GM23338 (cell line): ENCODE results near the gene EIF2S3. TPM values are rescaled to one million over a fixed set of nuclear protein-coding genes. Genes with fewer than 3 reads are reported as not detected.

Source experiments
- ATAC-seq: fragments of 200-7000 bp; cut with Tn5 transposase; 3 replicates; pipeline ENCODE4 v1.9.1; 2020
- DNase-seq: peaks from one replicate; pipeline ENCODE4 v3.0.0-alpha.2; 2015; ENCODE audit warnings: low spot score
- H2AFZ ChIP-seq: fragments of 200-600 bp; sonication (generic); 2 replicates; pipeline ENCODE4 v1.8.0; 2016; ENCODE audit warnings: antibody characterized with exemption, mild to moderate bottlenecking, moderate library complexity
- H3F3A ChIP-seq: fragments of 200-600 bp; sonication (generic); replicated peaks from 2 replicates; pipeline ENCODE4 v1.8.0; 2017; ENCODE audit warnings: antibody characterized with exemption, mixed run types, low read depth
- H3K27ac ChIP-seq: fragments of 200-600 bp; sonication (generic); 2 replicates; pipeline ENCODE4 v1.6.1; 2016; ENCODE audit warnings: low read depth
- H3K27me3 ChIP-seq: fragments of 200-600 bp; sonication (generic); 2 replicates; pipeline ENCODE4 v1.8.0; 2016; ENCODE audit warnings: mild to moderate bottlenecking, mixed run types, moderate library complexity; ENCODE audit not compliant: insufficient read depth
- H3K36me3 ChIP-seq: fragments of 200-600 bp; sonication (generic); 2 replicates; pipeline ENCODE4 v1.8.0; 2016; ENCODE audit warnings: mild to moderate bottlenecking; ENCODE audit not compliant: insufficient read depth
- H3K4me1 ChIP-seq: fragments of 200-600 bp; sonication (generic); 2 replicates; pipeline ENCODE4 v1.8.0; 2016; ENCODE audit warnings: mild to moderate bottlenecking, moderate library complexity; ENCODE audit not compliant: insufficient read depth
- H3K4me2 ChIP-seq: fragments of 200-600 bp; sonication (generic); 2 replicates; pipeline ENCODE4 v1.7.1; 2017; ENCODE audit warnings: mixed run types
- H3K4me3 ChIP-seq: fragments of 200-600 bp; sonication (generic); 2 replicates; pipeline ENCODE4 v1.6.1; 2016; ENCODE audit warnings: mixed run types
- H3K79me2 ChIP-seq: fragments of 200-600 bp; sonication (generic); replicated peaks from 2 replicates; pipeline ENCODE4 v1.8.0; 2017; ENCODE audit warnings: mild to moderate bottlenecking; ENCODE audit not compliant: insufficient read depth
- H3K9me2 ChIP-seq: fragments of 200-600 bp; sonication (generic); 2 replicates; pipeline ENCODE4 v1.8.0; 2017; ENCODE audit not compliant: insufficient read depth
- H4K20me1 ChIP-seq: fragments of 200-600 bp; sonication (generic); replicated peaks from 2 replicates; pipeline ENCODE4 v1.8.0; 2017; ENCODE audit warnings: mild to moderate bottlenecking; ENCODE audit not compliant: insufficient read depth
- H3K27ac Mint-ChIP-seq: 2 replicates; pipeline ENCODE4 v1.8.0; 2020; ENCODE audit warnings: inconsistent platforms, mild to moderate bottlenecking, moderate library complexity, mixed read lengths
- H3K27me3 Mint-ChIP-seq: 3 replicates; pipeline ENCODE4 v1.8.0; 2022; ENCODE audit warnings: low read depth, mild to moderate bottlenecking, moderate library complexity, mixed read lengths, inconsistent platforms; ENCODE audit not compliant: insufficient read depth, poor library complexity
- H3K36me3 Mint-ChIP-seq: 3 replicates; pipeline ENCODE4 v1.8.0; 2021; ENCODE audit warnings: low read depth, mild to moderate bottlenecking, inconsistent platforms, moderate library complexity, mixed read lengths
- H3K4me1 Mint-ChIP-seq: 3 replicates; pipeline ENCODE4 v1.8.0; 2020; ENCODE audit warnings: mild to moderate bottlenecking, inconsistent platforms, mixed read lengths
- H3K4me3 Mint-ChIP-seq: 3 replicates; pipeline ENCODE4 v1.8.0; 2021; ENCODE audit warnings: moderate library complexity, mild to moderate bottlenecking, inconsistent platforms, mixed read lengths
- H3K9me3 Mint-ChIP-seq: 3 replicates; pipeline ENCODE4 v1.8.0; 2020; ENCODE audit warnings: moderate library complexity, mild to moderate bottlenecking, inconsistent platforms, mixed read lengths
- CREB1 ChIP-seq: fragments of 250-450 bp; sonication (Bioruptor Pico); IDR thresholded peaks from 2 replicates; pipeline ENCODE4 v1.5.0; 2020; ENCODE audit warnings: low read depth, mild to moderate bottlenecking, moderate library complexity
- EZH2 ChIP-seq: fragments of 200-600 bp; sonication (generic); IDR thresholded peaks from one replicate; pipeline ENCODE4 v1.8.0; 2017; ENCODE audit warnings: antibody characterized with exemption, mild to moderate bottlenecking, low read depth; ENCODE audit not compliant: unreplicated experiment
- EZH2phosphoT487 ChIP-seq: fragments of 200-600 bp; sonication (generic); IDR thresholded peaks from one replicate; pipeline ENCODE4 v1.8.1; 2018; ENCODE audit warnings: antibody characterized with exemption; ENCODE audit not compliant: unreplicated experiment
- JUNB ChIP-seq: IDR thresholded peaks from one replicate; pipeline ENCODE4 v1.6.1; 2016; ENCODE audit warnings: antibody characterized with exemption; ENCODE audit not compliant: unreplicated experiment
- NANOG ChIP-seq: IDR thresholded peaks from 2 replicates; pipeline ENCODE4 v1.6.1; 2016; ENCODE audit warnings: antibody characterized with exemption, borderline replicate concordance
- POLR2AphosphoS5 ChIP-seq: IDR thresholded peaks from 2 replicates; pipeline ENCODE4 v1.6.1; 2016; ENCODE audit warnings: antibody characterized with exemption, low read depth
- STAT1 ChIP-seq: IDR thresholded peaks from one replicate; pipeline ENCODE4 v1.6.1; 2016; ENCODE audit warnings: antibody characterized with exemption; ENCODE audit not compliant: unreplicated experiment
- ZNF114 ChIP-seq: fragments of 250-450 bp; sonication (Bioruptor Pico); IDR thresholded peaks from 2 replicates; pipeline ENCODE4 v1.5.0; 2020; ENCODE audit warnings: mild to moderate bottlenecking, moderate library complexity
- ZNF331 ChIP-seq: fragments of 250-450 bp; sonication (Bioruptor Pico); IDR thresholded peaks from 2 replicates; pipeline ENCODE4 v1.5.0; 2020; ENCODE audit warnings: low read depth, mild to moderate bottlenecking, moderate library complexity
- polyA plus RNA-seq: library from polyadenylated mRNA; unstranded; fragments of >200 nt; fragmentation: Nextera tagmentation; extraction: Ambion mirVana; gene quantifications from 2 replicates; pipeline ENCODE4 v1.2.1, GENCODE V29; 2016
- total RNA-seq: library from RNA; depleted of rRNA; stranded (reverse); fragments of >200 nt; shearing (Covaris generic); gene quantifications from 2 replicates; pipeline ENCODE4 v1.2.3, GENCODE V29; 2014
- TF ChIP-seq, protein P1 (sequence below): IDR thresholded peaks from 2 replicates; pipeline ENCODE4 v1.6.1; 2016; ENCODE audit warnings: antibody characterized with exemption
- TF ChIP-seq, protein P2 (sequence below): IDR thresholded peaks from one replicate; pipeline ENCODE4 v1.6.1; 2018; ENCODE audit warnings: antibody characterized with exemption; ENCODE audit not compliant: unreplicated experiment
- TF ChIP-seq, protein P3 (sequence below), 2 experiments: fragments of 200-600 bp in 1 of 2; sonication (generic) in 1 of 2; conservative IDR thresholded peaks; 2 replicates each; pipeline versions ENCODE4 v1.5.1 to v1.6.1; 2016 to 2017; ENCODE audit warnings: antibody characterized with exemption in 2 of 2, low read depth in 2 of 2, mild to moderate bottlenecking in 2 of 2, moderate library complexity in 1 of 2
- TF ChIP-seq, protein P4 (sequence below): fragments of 250-450 bp; sonication (Bioruptor Pico); IDR thresholded peaks from 2 replicates; pipeline ENCODE4 v1.5.0; 2020; ENCODE audit warnings: mild to moderate bottlenecking, moderate library complexity

The EIF2S3 gene
- total and polyA plus RNA-seq, 2 experiments from 2014 or later: 90.5 to 323 TPM

DNA sequence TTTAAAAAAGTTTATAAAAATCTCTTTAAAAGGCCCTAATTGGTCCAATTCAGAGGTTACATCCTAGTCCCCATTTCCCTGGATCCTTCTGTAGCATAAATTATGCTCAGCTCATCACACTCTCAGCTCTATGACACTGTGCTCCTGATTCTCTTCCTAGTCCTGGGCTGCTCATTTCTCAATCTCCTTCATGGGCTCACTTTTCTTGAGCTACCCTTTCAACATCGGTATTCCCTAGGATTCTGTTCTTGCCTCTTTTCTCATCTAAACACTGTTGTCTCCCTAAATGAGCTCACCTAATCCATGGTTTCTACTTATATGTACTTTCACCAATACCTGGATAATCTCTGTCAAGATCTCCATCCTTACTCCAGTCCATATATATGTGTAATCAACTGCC, 42.5 kb upstream of the EIF2S3 start:
- Histone ChIP-seq H4K20me1 (no peaks in the 10 kb centered on the region), H3K9me2 (no peaks in the 10 kb centered on the region), H3K4me3 (no peak overlapping the region), H3K4me2 (no peak overlapping the region), H3K79me2 (peaks cover 42% of the 10 kb centered on the region), H3K36me3 (no peaks in the 10 kb centered on the region), H3K27ac (no peak overlapping the region), H2AFZ (no peak overlapping the region), H3K4me1 (no peaks in the 10 kb centered on the region), H3F3A (no peaks in the 10 kb centered on the region), H3K27me3 (no peaks in the 10 kb centered on the region)
- peaks cover 11% of the 10 kb centered on the region for H3K36me3 Mint-ChIP-seq
- no peaks in the 10 kb centered on the region for H3K4me1 Mint-ChIP-seq
- TF ChIP-seq ZNF331 (CRISPR knock-in tag) (no peak), ZNF114 (CRISPR knock-in tag) (no peak), STAT1 (no peak), EZH2phosphoT487 (no peak), POLR2AphosphoS5 (no peak), NANOG (no peak), CREB1 (CRISPR knock-in tag) (no peak), JUNB (no peak), EZH2 (no peak)
- TF ChIP-seq, protein P1, sequence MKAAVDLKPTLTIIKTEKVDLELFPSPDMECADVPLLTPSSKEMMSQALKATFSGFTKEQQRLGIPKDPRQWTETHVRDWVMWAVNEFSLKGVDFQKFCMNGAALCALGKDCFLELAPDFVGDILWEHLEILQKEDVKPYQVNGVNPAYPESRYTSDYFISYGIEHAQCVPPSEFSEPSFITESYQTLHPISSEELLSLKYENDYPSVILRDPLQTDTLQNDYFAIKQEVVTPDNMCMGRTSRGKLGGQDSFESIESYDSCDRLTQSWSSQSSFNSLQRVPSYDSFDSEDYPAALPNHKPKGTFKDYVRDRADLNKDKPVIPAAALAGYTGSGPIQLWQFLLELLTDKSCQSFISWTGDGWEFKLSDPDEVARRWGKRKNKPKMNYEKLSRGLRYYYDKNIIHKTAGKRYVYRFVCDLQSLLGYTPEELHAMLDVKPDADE: no peak
- TF ChIP-seq, protein P2, sequence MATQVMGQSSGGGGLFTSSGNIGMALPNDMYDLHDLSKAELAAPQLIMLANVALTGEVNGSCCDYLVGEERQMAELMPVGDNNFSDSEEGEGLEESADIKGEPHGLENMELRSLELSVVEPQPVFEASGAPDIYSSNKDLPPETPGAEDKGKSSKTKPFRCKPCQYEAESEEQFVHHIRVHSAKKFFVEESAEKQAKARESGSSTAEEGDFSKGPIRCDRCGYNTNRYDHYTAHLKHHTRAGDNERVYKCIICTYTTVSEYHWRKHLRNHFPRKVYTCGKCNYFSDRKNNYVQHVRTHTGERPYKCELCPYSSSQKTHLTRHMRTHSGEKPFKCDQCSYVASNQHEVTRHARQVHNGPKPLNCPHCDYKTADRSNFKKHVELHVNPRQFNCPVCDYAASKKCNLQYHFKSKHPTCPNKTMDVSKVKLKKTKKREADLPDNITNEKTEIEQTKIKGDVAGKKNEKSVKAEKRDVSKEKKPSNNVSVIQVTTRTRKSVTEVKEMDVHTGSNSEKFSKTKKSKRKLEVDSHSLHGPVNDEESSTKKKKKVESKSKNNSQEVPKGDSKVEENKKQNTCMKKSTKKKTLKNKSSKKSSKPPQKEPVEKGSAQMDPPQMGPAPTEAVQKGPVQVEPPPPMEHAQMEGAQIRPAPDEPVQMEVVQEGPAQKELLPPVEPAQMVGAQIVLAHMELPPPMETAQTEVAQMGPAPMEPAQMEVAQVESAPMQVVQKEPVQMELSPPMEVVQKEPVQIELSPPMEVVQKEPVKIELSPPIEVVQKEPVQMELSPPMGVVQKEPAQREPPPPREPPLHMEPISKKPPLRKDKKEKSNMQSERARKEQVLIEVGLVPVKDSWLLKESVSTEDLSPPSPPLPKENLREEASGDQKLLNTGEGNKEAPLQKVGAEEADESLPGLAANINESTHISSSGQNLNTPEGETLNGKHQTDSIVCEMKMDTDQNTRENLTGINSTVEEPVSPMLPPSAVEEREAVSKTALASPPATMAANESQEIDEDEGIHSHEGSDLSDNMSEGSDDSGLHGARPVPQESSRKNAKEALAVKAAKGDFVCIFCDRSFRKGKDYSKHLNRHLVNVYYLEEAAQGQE: no peak
- TF ChIP-seq, protein P3, sequence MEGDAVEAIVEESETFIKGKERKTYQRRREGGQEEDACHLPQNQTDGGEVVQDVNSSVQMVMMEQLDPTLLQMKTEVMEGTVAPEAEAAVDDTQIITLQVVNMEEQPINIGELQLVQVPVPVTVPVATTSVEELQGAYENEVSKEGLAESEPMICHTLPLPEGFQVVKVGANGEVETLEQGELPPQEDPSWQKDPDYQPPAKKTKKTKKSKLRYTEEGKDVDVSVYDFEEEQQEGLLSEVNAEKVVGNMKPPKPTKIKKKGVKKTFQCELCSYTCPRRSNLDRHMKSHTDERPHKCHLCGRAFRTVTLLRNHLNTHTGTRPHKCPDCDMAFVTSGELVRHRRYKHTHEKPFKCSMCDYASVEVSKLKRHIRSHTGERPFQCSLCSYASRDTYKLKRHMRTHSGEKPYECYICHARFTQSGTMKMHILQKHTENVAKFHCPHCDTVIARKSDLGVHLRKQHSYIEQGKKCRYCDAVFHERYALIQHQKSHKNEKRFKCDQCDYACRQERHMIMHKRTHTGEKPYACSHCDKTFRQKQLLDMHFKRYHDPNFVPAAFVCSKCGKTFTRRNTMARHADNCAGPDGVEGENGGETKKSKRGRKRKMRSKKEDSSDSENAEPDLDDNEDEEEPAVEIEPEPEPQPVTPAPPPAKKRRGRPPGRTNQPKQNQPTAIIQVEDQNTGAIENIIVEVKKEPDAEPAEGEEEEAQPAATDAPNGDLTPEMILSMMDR (conservative IDR thresholded peaks at IDR 0.05; ENCODE audit: low read depth in 2 of 2): no peak
- TF ChIP-seq, protein P4, sequence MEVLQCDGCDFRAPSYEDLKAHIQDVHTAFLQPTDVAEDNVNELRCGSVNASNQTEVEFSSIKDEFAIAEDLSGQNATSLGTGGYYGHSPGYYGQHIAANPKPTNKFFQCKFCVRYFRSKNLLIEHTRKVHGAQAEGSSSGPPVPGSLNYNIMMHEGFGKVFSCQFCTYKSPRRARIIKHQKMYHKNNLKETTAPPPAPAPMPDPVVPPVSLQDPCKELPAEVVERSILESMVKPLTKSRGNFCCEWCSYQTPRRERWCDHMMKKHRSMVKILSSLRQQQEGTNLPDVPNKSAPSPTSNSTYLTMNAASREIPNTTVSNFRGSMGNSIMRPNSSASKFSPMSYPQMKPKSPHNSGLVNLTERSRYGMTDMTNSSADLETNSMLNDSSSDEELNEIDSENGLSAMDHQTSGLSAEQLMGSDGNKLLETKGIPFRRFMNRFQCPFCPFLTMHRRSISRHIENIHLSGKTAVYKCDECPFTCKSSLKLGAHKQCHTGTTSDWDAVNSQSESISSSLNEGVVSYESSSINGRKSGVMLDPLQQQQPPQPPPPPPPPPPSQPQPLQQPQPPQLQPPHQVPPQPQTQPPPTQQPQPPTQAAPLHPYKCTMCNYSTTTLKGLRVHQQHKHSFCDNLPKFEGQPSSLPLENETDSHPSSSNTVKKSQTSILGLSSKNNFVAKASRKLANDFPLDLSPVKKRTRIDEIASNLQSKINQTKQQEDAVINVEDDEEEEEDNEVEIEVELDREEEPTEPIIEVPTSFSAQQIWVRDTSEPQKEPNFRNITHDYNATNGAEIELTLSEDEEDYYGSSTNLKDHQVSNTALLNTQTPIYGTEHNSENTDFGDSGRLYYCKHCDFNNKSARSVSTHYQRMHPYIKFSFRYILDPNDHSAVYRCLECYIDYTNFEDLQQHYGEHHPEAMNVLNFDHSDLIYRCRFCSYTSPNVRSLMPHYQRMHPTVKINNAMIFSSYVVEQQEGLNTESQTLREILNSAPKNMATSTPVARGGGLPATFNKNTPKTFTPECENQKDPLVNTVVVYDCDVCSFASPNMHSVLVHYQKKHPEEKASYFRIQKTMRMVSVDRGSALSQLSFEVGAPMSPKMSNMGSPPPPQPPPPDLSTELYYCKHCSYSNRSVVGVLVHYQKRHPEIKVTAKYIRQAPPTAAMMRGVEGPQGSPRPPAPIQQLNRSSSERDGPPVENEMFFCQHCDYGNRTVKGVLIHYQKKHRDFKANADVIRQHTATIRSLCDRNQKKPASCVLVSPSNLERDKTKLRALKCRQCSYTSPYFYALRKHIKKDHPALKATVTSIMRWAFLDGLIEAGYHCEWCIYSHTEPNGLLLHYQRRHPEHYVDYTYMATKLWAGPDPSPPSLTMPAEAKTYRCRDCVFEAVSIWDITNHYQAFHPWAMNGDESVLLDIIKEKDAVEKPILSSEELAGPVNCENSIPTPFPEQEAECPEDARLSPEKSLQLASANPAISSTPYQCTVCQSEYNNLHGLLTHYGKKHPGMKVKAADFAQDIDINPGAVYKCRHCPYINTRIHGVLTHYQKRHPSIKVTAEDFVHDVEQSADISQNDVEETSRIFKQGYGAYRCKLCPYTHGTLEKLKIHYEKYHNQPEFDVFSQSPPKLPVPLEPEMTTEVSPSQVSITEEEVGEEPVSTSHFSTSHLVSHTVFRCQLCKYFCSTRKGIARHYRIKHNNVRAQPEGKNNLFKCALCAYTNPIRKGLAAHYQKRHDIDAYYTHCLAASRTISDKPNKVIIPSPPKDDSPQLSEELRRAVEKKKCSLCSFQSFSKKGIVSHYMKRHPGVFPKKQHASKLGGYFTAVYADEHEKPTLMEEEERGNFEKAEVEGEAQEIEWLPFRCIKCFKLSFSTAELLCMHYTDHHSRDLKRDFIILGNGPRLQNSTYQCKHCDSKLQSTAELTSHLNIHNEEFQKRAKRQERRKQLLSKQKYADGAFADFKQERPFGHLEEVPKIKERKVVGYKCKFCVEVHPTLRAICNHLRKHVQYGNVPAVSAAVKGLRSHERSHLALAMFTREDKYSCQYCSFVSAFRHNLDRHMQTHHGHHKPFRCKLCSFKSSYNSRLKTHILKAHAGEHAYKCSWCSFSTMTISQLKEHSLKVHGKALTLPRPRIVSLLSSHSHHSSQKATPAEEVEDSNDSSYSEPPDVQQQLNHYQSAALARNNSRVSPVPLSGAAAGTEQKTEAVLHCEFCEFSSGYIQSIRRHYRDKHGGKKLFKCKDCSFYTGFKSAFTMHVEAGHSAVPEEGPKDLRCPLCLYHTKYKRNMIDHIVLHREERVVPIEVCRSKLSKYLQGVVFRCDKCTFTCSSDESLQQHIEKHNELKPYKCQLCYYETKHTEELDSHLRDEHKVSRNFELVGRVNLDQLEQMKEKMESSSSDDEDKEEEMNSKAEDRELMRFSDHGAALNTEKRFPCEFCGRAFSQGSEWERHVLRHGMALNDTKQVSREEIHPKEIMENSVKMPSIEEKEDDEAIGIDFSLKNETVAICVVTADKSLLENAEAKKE (CRISPR knock-in tag): no peak
- DNase-seq (no peak), ATAC-seq (no peak)
- H3K9me3 Mint-ChIP-seq: no peaks in the 10 kb centered on the region
- H3K27me3 Mint-ChIP-seq: peaks cover 2% of the 10 kb centered on the region
- no peak overlapping the region for H3K27ac Mint-ChIP-seq
- H3K4me3 Mint-ChIP-seq: no peak overlapping the region
